H9 (cell line): ENCODE results near the gene SNTG2. TPM values are rescaled to one million over a fixed set of nuclear protein-coding genes. Genes with fewer than 3 reads are reported as not detected.

ENCODE experiments used
- DNase-seq: peaks from one replicate; pipeline ENCODE4 v3.0.0-alpha.2; 2017
- H2AFZ ChIP-seq: one replicate; pipeline ENCODE4 v1.6.1; 2013; ENCODE audit warnings: mild to moderate bottlenecking, low read length, control low read depth, moderate library complexity
- H2AK5ac ChIP-seq: 2 replicates; pipeline ENCODE4 v1.6.1; 2013; ENCODE audit warnings: low read length, control low read depth, mixed read lengths; ENCODE audit not compliant: insufficient read length
- H2BK120ac ChIP-seq: one replicate; pipeline ENCODE4 v1.6.1; 2013; ENCODE audit warnings: low read depth, mild to moderate bottlenecking, low read length, control low read depth, inconsistent platforms; ENCODE audit not compliant: poor library complexity, severe bottlenecking
- H2BK12ac ChIP-seq: 2 replicates; pipeline ENCODE4 v1.6.1; 2013; ENCODE audit warnings: low read length, control low read depth, mixed read lengths, low read depth; ENCODE audit not compliant: insufficient read length
- H2BK15ac ChIP-seq: 2 replicates; pipeline ENCODE4 v1.6.1; 2013; ENCODE audit warnings: low read depth, low read length, control low read depth
- H2BK20ac ChIP-seq: one replicate; pipeline ENCODE4 v1.6.1; 2013; ENCODE audit warnings: low read depth, mild to moderate bottlenecking, low read length, control low read depth, inconsistent platforms; ENCODE audit not compliant: poor library complexity, severe bottlenecking
- H2BK5ac ChIP-seq: 2 replicates; pipeline ENCODE4 v1.6.1; 2013; ENCODE audit warnings: low read length, control low read depth, mixed read lengths; ENCODE audit not compliant: insufficient read length
- H3K14ac ChIP-seq: 2 replicates; pipeline ENCODE4 v1.6.1; 2013; ENCODE audit warnings: low read length, control low read depth; ENCODE audit not compliant: insufficient read depth
- H3K18ac ChIP-seq: 2 replicates; pipeline ENCODE4 v1.6.1; 2013; ENCODE audit warnings: low read depth, mild to moderate bottlenecking, mixed read lengths, low read length, control low read depth; ENCODE audit not compliant: insufficient read length
- H3K23ac ChIP-seq: 2 replicates; pipeline ENCODE4 v1.6.1; 2013; ENCODE audit warnings: low read length, control low read depth, mixed read lengths, low read depth; ENCODE audit not compliant: insufficient read length
- H3K23me2 ChIP-seq: 2 replicates; pipeline ENCODE4 v1.6.1; 2013; ENCODE audit warnings: low read depth, mild to moderate bottlenecking, mixed read lengths, low read length, control low read depth; ENCODE audit not compliant: insufficient read length, poor library complexity, severe bottlenecking
- H3K27ac ChIP-seq: 2 replicates; pipeline ENCODE4 v1.5.1; 2013; ENCODE audit warnings: low read length, control low read depth, mixed read lengths, low read depth; ENCODE audit not compliant: insufficient read length
- H3K27me3 ChIP-seq: 2 replicates; pipeline ENCODE4 v1.6.1; 2013; ENCODE audit warnings: low read length, control low read depth, inconsistent platforms; ENCODE audit not compliant: insufficient read depth
- H3K4ac ChIP-seq: 2 replicates; pipeline ENCODE4 v1.6.1; 2013; ENCODE audit warnings: low read depth, mild to moderate bottlenecking, control low read depth, inconsistent platforms, low read length, moderate library complexity
- H3K4me1 ChIP-seq: 2 replicates; pipeline ENCODE4 v1.6.1; 2013; ENCODE audit warnings: low read length, control low read depth, inconsistent platforms; ENCODE audit not compliant: insufficient read depth
- H3K4me2 ChIP-seq: 2 replicates; pipeline ENCODE4 v1.6.1; 2013; ENCODE audit warnings: low read length, control low read depth, mixed read lengths; ENCODE audit not compliant: insufficient read length, insufficient read depth
- H3K56ac ChIP-seq: 2 replicates; pipeline ENCODE4 v1.6.1; 2013; ENCODE audit warnings: low read depth, mild to moderate bottlenecking, mixed read lengths, low read length, control low read depth; ENCODE audit not compliant: insufficient read length
- H3K79me1 ChIP-seq: 2 replicates; pipeline ENCODE4 v1.6.1; 2013; ENCODE audit warnings: low read depth, mild to moderate bottlenecking, moderate library complexity, low read length, control low read depth, inconsistent platforms; ENCODE audit not compliant: insufficient read depth, poor library complexity, severe bottlenecking
- H3K79me2 ChIP-seq: 2 replicates; pipeline ENCODE4 v1.6.1; 2013; ENCODE audit warnings: low read length, control low read depth, inconsistent platforms; ENCODE audit not compliant: insufficient read depth
- H3K9ac ChIP-seq: 2 replicates; pipeline ENCODE4 v1.6.1; 2013; ENCODE audit warnings: low read length, control low read depth, mixed read lengths; ENCODE audit not compliant: insufficient read length; ENCODE audit errors: extremely low read depth
- H3K9me3 ChIP-seq: one replicate; pipeline ENCODE4 v1.6.1; 2013; ENCODE audit warnings: low read depth, low read length, inconsistent platforms; ENCODE audit not compliant: control insufficient read depth
- H3T11ph ChIP-seq: one replicate; pipeline ENCODE4 v1.6.1; 2013; ENCODE audit warnings: mild to moderate bottlenecking, low read length, control low read depth, inconsistent platforms
- H4K20me1 ChIP-seq: one replicate; pipeline ENCODE4 v1.6.1; 2013; ENCODE audit not compliant: control insufficient read depth, insufficient read length, insufficient read depth
- H4K5ac ChIP-seq: 2 replicates; pipeline ENCODE4 v1.6.1; 2013; ENCODE audit warnings: low read depth, mild to moderate bottlenecking, mixed read lengths, low read length, control low read depth; ENCODE audit not compliant: insufficient read length
- H4K8ac ChIP-seq: replicated peaks from 2 replicates; pipeline ENCODE4 v1.6.1; 2013; ENCODE audit warnings: low read length, control low read depth, mixed read lengths, low read depth; ENCODE audit not compliant: insufficient read length
- H4K91ac ChIP-seq: 2 replicates; pipeline ENCODE4 v1.6.1; 2013; ENCODE audit warnings: low read depth, mild to moderate bottlenecking, moderate library complexity, mixed read lengths, low read length, control low read depth; ENCODE audit not compliant: insufficient read length
- H3K27ac Mint-ChIP-seq, 3 experiments: 2 replicates in 2 of 3; 3 replicates in 1 of 3; pipeline ENCODE4 v1.8.0; 2020 to 2021; ENCODE audit warnings: mixed read lengths in 3 of 3, mild to moderate bottlenecking in 1 of 3, moderate library complexity in 1 of 3
- H3K27me3 Mint-ChIP-seq: 2 replicates; pipeline ENCODE4 v1.8.0; 2021; ENCODE audit warnings: low read depth, mild to moderate bottlenecking, moderate library complexity, mixed read lengths
- H3K36me3 Mint-ChIP-seq, 3 experiments: 2 replicates in 2 of 3; 3 replicates in 1 of 3; pipeline ENCODE4 v1.8.0; 2020 to 2021; ENCODE audit warnings: low read depth in 3 of 3, mixed read lengths in 3 of 3; ENCODE audit not compliant: insufficient read depth in 1 of 3
- H3K4me1 Mint-ChIP-seq, 2 experiments: 2 replicates each; pipeline ENCODE4 v1.8.0; 2020; ENCODE audit warnings: mixed read lengths in 2 of 2
- H3K4me3 Mint-ChIP-seq, 2 experiments: 2 replicates in 1 of 2; 3 replicates in 1 of 2; pipeline ENCODE4 v1.8.0; 2020 to 2021; ENCODE audit warnings: mild to moderate bottlenecking in 2 of 2, mixed read lengths in 2 of 2, moderate library complexity in 1 of 2
- H3K9me3 Mint-ChIP-seq, 2 experiments: 2 replicates in 1 of 2; 3 replicates in 1 of 2; pipeline ENCODE4 v1.8.0; 2020; ENCODE audit warnings: mild to moderate bottlenecking in 2 of 2, mixed read lengths in 2 of 2, moderate library complexity in 1 of 2
- WGBS: extraction: QIAGEN DNeasy Blood & Tissue Kit; methylation state at CpG from one replicate; pipeline ENCODE4 v1.1.7; 2013; ENCODE audit warnings: missing lambda C conversion rate, low lambda C conversion rate, mixed read lengths; ENCODE audit not compliant: insufficient read length; ENCODE audit errors: extremely low coverage; 5-methylcytosine and 5-hydroxymethylcytosine counted together
- total RNA-seq: library from RNA; stranded (reverse); gene quantifications from 2 replicates; pipeline ENCODE4 v1.2.1, GENCODE V29; 2021
- TF ChIP-seq, protein P1 (sequence below): fragments of 200-600 bp; sonication (generic); conservative IDR thresholded peaks from 3 replicates; pipeline ENCODE4 v1.8.0; 2021; ENCODE audit warnings: antibody characterized with exemption, mild to moderate bottlenecking

The SNTG2 gene
- total RNA-seq, 1 experiment from 2014 or later, result 13.2 TPM

DNA sequence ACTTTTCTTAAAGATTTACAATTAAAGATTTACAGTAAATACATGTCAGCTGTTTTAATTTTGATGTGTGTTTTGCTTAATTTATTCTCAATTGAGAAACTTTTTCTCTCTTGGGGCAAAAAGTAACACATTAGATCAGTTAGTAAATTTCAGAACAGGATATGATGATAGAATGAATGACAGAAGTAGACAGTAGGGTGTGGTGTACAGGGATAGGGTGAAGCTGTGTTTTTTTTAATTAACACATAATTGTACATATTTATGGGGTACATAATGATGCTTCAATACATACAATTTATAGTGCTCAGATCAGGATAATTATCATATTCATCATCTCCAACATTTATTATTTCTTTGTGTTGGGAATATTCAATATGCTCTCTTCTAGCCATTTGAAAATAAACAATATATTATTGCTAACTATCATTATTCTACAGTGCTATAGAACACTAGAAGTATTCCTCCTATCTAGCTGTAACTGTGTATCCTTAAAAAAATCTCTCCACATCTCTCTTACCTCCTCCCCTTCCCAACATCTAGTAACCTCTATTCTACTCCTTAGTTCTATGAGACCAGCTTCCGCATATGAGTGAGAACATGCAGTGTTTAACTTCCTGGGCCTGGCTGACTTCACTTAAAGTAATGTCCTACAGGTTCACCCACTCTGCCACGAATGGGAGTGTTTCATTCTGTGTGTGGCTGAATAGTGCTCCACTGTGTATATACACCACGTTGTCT, 175.2 kb downstream of the SNTG2 start:
- no peak overlapping the region for H4K5ac ChIP-seq
- no peak overlapping the region for H3K27ac ChIP-seq
- H3K4me2 ChIP-seq, result no peak overlapping the region
- H3K56ac ChIP-seq, result no peak overlapping the region
- no CpG with 5 or more reads among the region's 3 CpGs for whole genome bisulfite sequencing
- no peak overlapping the region for H3T11ph ChIP-seq
- no peaks in the 10 kb centered on the region for H3K36me3 Mint-ChIP-seq
- no peak overlapping the region for H3K18ac ChIP-seq
- no peak overlapping the region for H3K14ac ChIP-seq
- no peak overlapping the region for H2AK5ac ChIP-seq
- H3K79me1 ChIP-seq, result no peaks in the 10 kb centered on the region
- H3K4ac ChIP-seq, result no peak overlapping the region
- H3K23me2 ChIP-seq, result no peaks in the 10 kb centered on the region
- H2BK12ac ChIP-seq, result no peak overlapping the region
- no peak overlapping the region for H3K9ac ChIP-seq
- no peaks in the 10 kb centered on the region for H3K4me1 ChIP-seq
- no peak overlapping the region for H4K91ac ChIP-seq
- H2BK15ac ChIP-seq, result no peak overlapping the region
- H4K8ac ChIP-seq, result no peak overlapping the region
- no peaks in the 10 kb centered on the region for H3K27me3 Mint-ChIP-seq
- no peak overlapping the region for H3K23ac ChIP-seq
- no peak for DNase-seq
- no peaks in the 10 kb centered on the region for H3K79me2 ChIP-seq
- no peak overlapping the region for H3K27ac Mint-ChIP-seq
- no peak overlapping the region for H2BK5ac ChIP-seq
- H2AFZ ChIP-seq, result no peak overlapping the region
- no peak overlapping the region for H2BK20ac ChIP-seq
- TF ChIP-seq, protein P1, sequence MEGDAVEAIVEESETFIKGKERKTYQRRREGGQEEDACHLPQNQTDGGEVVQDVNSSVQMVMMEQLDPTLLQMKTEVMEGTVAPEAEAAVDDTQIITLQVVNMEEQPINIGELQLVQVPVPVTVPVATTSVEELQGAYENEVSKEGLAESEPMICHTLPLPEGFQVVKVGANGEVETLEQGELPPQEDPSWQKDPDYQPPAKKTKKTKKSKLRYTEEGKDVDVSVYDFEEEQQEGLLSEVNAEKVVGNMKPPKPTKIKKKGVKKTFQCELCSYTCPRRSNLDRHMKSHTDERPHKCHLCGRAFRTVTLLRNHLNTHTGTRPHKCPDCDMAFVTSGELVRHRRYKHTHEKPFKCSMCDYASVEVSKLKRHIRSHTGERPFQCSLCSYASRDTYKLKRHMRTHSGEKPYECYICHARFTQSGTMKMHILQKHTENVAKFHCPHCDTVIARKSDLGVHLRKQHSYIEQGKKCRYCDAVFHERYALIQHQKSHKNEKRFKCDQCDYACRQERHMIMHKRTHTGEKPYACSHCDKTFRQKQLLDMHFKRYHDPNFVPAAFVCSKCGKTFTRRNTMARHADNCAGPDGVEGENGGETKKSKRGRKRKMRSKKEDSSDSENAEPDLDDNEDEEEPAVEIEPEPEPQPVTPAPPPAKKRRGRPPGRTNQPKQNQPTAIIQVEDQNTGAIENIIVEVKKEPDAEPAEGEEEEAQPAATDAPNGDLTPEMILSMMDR, result no peak
- no peaks in the 10 kb centered on the region for H3K27me3 ChIP-seq
- H3K4me1 Mint-ChIP-seq, result 0 out of 4 replicates have a peak, but pooled peaks cover 0 to 5% of the 10 kb centered on the region in 2 experiments
- H3K4me3 Mint-ChIP-seq, result no peak overlapping the region
- no peaks in the 10 kb centered on the region for H4K20me1 ChIP-seq
- no peaks in the 10 kb centered on the region for H3K9me3 ChIP-seq
- H2BK120ac ChIP-seq, result no peak overlapping the region
- H3K9me3 Mint-ChIP-seq, result 0 out of 5 replicates have a peak, but pooled peaks cover 0 to 1% of the 10 kb centered on the region in 2 experiments
